Measurements from ENCODE around the gene FAM181A. TPM values are rescaled to one million over a fixed set of nuclear protein-coding genes. Genes with fewer than 3 reads are reported as not detected.

FAM181A gene
- total and polyA plus RNA-seq, 9 of the 15 experiments (the other 6 are each of a cell fraction or from before 2014, with no cell fraction given), result not detected

DNA sequence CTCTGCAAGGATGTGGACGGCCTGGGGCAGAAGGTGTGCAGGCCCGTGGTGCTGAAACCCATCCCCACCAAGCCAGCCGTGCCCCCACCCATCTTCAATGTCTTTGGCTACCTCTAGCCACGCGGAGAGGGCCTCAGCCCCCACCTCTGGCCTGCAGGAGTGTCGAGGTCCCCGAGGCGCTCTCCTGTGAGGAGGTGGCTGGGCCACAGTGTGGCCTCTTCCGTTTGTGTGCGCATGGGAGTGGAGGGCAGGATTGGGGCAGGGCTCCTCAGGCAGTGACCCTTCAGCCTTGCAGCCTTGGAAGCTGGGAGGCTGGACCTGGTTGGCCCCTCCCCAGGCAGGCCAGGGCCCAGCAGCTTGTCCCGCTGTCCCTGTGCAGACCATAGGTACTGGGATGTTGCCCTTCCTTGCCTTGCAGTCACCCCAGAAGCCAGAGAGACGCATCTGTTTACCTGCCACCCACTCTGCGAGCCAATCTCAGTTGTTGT, 1.9 kb downstream of the FAM181A start:
- Histone ChIP-seq H3K36me3 (ENCODE audit: control insufficient read depth, insufficient read depth, low read length) (no peaks in the 10 kb centered on the region), H3K4me1 (replicated peaks in 1 of 2; ENCODE audit: control insufficient read depth in 2 of 2, insufficient read depth in 2 of 2, low read length in 2 of 2) (no peaks in the 10 kb centered on the region), H3K4me2 (ENCODE audit: insufficient read depth, low read length) (no peak overlapping the region), H3K79me2 (ENCODE audit: control insufficient read depth, insufficient read depth, low read length) (no peaks in the 10 kb centered on the region), H3K9ac (ENCODE audit: insufficient read depth in 1 of 2, low read depth in 2 of 2, low read length in 2 of 2) (no peak overlapping the region), H3K9me1 (ENCODE audit: control insufficient read depth, insufficient read depth, low read length) (no peaks in the 10 kb centered on the region), H3K9me3 (replicated peaks; ENCODE audit: control insufficient read depth, insufficient read depth, low read depth, low read length) (no peaks in the 10 kb centered on the region), H3K27me3 (ENCODE audit: control insufficient read depth in 2 of 2, insufficient read depth in 2 of 2, low read length in 2 of 2) (peaks cover 0 to 28% of the 10 kb centered on the region in 2 experiments; a peak in 3 of 5 replicates), H3K27ac (ENCODE audit: extremely low read depth, low read depth, low read length) (no peak overlapping the region), H3K4me3 (no peak overlapping the region), H4K20me1 (replicated peaks; ENCODE audit: control insufficient read depth, insufficient read depth, low read length) (no peaks in the 10 kb centered on the region), H2AFZ (ENCODE audit: low read depth, low read length) (no peak overlapping the region)
- no TSS peak for BruUV-seq (replicated peaks)
- DNase-seq (ENCODE audit: extremely low read depth in 1 of 4, low spot score in 3 of 4) (no peak), FAIRE-seq (no peak), ATAC-seq (no peak)
- WGBS (ENCODE audit: insufficient coverage, low coverage, missing lambda C conversion rate), result 0% methylated on average over 5 of the region's 13 CpGs
- intact Hi-C loops (cut with micrococcal nuclease), result loop anchor here (10.0 kb wide), 1 partner anchor 1076 kb away; no protein-coding TSS in a partner anchor
- in situ Hi-C loops (cut with MboI), result no loop called here
- ChIA-PET POLR2A (no interaction called here), CTCF (ENCODE audit: low intra/inter-chr PET ratio) (no interaction called here)
- no peak for TF ChIP-seq ETV5 (CRISPR knock-in tag; IDR thresholded peaks at IDR 0.05; ENCODE audit: low read depth)
- TF ChIP-seq NFRKB (IDR thresholded peaks at IDR 0.05; ENCODE audit: low read depth), result no peak

- no peaks in the 10 kb centered on the region for H3K36me3 ChIP-seq (ENCODE audit: control insufficient read depth, insufficient read depth, low read length)
- FAIRE-seq (no peak), ATAC-seq (no peak), DNase-seq (ENCODE audit: extremely low read depth in 1 of 4, low spot score in 3 of 4) (no peak)
- H4K20me1 ChIP-seq (replicated peaks; ENCODE audit: control insufficient read depth, insufficient read depth, low read length), result no peaks in the 10 kb centered on the region
- no peak overlapping the region for H3K27ac ChIP-seq (ENCODE audit: extremely low read depth, low read depth, low read length)
- BruUV-seq (replicated peaks), result no TSS peak
- no peaks in the 10 kb centered on the region for H3K9me3 ChIP-seq (replicated peaks; ENCODE audit: control insufficient read depth, insufficient read depth, low read depth, low read length)
- 0% methylated on average over 1 of the region's 11 CpGs for WGBS (ENCODE audit: insufficient coverage, low coverage, missing lambda C conversion rate)
- no peaks in the 10 kb centered on the region for H3K9me1 ChIP-seq (ENCODE audit: control insufficient read depth, insufficient read depth, low read length)
- no peak overlapping the region for H3K4me2 ChIP-seq (ENCODE audit: insufficient read depth, low read length)
- in situ Hi-C loops (cut with MboI), result no loop called here
- TF ChIP-seq SMARCC2 (IDR thresholded peaks at IDR 0.05; ENCODE audit: low read depth) (no peak), ZZZ3 (IDR thresholded peaks at IDR 0.05) (no peak), ATF2 (CRISPR knock-in tag; IDR thresholded peaks at IDR 0.05) (no peak), MEIS2 (IDR thresholded peaks at IDR 0.05; ENCODE audit: partially characterized antibody) (no peak), HMG20A (CRISPR knock-in tag; conservative IDR thresholded peaks at IDR 0.05) (no peak), KLF1 (tag; IDR thresholded peaks at IDR 0.05) (no peak), ZNF143 (CRISPR knock-in tag; IDR thresholded peaks at IDR 0.05) (no peak), ZKSCAN1 (IDR thresholded peaks at IDR 0.05; ENCODE audit: low read depth, low read length) (no peak), KAT7 (CRISPR knock-in tag; IDR thresholded peaks at IDR 0.05; ENCODE audit: borderline replicate concordance) (no peak), ZNF224 (CRISPR knock-in tag; IDR thresholded peaks at IDR 0.05) (no peak), EZH2 (IDR thresholded peaks at IDR 0.05; ENCODE audit: borderline replicate concordance, low read depth, low read length) (no peak), RFX5 (IDR thresholded peaks at IDR 0.05; ENCODE audit: low read depth, low read length) (no peak), RFX7 (CRISPR knock-in tag; IDR thresholded peaks at IDR 0.05) (no peak)
- TF ChIP-seq, protein P1, sequence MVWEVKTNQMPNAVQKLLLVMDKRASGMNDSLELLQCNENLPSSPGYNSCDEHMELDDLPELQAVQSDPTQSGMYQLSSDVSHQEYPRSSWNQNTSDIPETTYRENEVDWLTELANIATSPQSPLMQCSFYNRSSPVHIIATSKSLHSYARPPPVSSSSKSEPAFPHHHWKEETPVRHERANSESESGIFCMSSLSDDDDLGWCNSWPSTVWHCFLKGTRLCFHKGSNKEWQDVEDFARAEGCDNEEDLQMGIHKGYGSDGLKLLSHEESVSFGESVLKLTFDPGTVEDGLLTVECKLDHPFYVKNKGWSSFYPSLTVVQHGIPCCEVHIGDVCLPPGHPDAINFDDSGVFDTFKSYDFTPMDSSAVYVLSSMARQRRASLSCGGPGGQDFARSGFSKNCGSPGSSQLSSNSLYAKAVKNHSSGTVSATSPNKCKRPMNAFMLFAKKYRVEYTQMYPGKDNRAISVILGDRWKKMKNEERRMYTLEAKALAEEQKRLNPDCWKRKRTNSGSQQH (CRISPR knock-in tag; IDR thresholded peaks at IDR 0.05), result no peak
- ChIA-PET POLR2A (no interaction called here), CTCF (ENCODE audit: low intra/inter-chr PET ratio) (no interaction called here)
- no peak overlapping the region for H2AFZ ChIP-seq (ENCODE audit: low read depth, low read length)
- no peak overlapping the region for H3K4me3 ChIP-seq
- H3K79me2 ChIP-seq (ENCODE audit: control insufficient read depth, insufficient read depth, low read length), result no peaks in the 10 kb centered on the region
- H3K4me1 ChIP-seq (replicated peaks in 1 of 2; ENCODE audit: control insufficient read depth in 2 of 2, insufficient read depth in 2 of 2, low read length in 2 of 2), result no peaks in the 10 kb centered on the region
- H3K27me3 ChIP-seq (ENCODE audit: control insufficient read depth in 2 of 2, insufficient read depth in 2 of 2, low read length in 2 of 2), result peaks cover 0 to 23% of the 10 kb centered on the region in 2 experiments; a peak in 3 of 5 replicates
- H3K9ac ChIP-seq (ENCODE audit: insufficient read depth in 1 of 2, low read depth in 2 of 2, low read length in 2 of 2), result no peak overlapping the region
- intact Hi-C loops (cut with micrococcal nuclease), result loop anchor here (10.0 kb wide), 1 partner anchor 1075 kb away; no protein-coding TSS in a partner anchor
These were observed 2.5 kb downstream of the FAM181A start for GRCh38 chr14:93929657-93930056.
